Measurements from ENCODE around the gene ITGB1. TPM values are rescaled to one million over a fixed set of nuclear protein-coding genes. Genes with fewer than 3 reads are reported as not detected.
"Not testable (repeated sequence)": the region's sequence is repeated elsewhere in the genome, so short reads cannot be mapped to it uniquely, and the experiment has no call there.

ITGB1 gene
- total RNA-seq, 1 experiment from 2014 or later = 223 TPM

GRCh38 chr10:32980242-32980557, 22.2 kb upstream of the ITGB1 start:
- Histone ChIP-seq H3K56ac (ENCODE audit: insufficient read length, low read depth, low read length) (no peak overlapping the region), H3K4me1 (ENCODE audit: insufficient read depth, low read length) (no peaks in the 10 kb centered on the region)
- TF ChIP-seq, protein P1, sequence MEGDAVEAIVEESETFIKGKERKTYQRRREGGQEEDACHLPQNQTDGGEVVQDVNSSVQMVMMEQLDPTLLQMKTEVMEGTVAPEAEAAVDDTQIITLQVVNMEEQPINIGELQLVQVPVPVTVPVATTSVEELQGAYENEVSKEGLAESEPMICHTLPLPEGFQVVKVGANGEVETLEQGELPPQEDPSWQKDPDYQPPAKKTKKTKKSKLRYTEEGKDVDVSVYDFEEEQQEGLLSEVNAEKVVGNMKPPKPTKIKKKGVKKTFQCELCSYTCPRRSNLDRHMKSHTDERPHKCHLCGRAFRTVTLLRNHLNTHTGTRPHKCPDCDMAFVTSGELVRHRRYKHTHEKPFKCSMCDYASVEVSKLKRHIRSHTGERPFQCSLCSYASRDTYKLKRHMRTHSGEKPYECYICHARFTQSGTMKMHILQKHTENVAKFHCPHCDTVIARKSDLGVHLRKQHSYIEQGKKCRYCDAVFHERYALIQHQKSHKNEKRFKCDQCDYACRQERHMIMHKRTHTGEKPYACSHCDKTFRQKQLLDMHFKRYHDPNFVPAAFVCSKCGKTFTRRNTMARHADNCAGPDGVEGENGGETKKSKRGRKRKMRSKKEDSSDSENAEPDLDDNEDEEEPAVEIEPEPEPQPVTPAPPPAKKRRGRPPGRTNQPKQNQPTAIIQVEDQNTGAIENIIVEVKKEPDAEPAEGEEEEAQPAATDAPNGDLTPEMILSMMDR (conservative IDR thresholded peaks at IDR 0.05) = no peak

GRCh38 chr10:32979719-32980118, 21.7 kb upstream of the ITGB1 start:
- WGBS (ENCODE audit: extremely low coverage, insufficient read length, low lambda C conversion rate) = no CpG with 5 or more reads among the region's 14 CpGs
- not testable (repeated sequence) for H3K79me2 ChIP-seq (ENCODE audit: insufficient read depth, low read length); H3K27ac Mint-ChIP-seq

More at GRCh38 chr10:32980242-32980557, 22.2 kb upstream of the ITGB1 start:
- Histone ChIP-seq H3K79me2 (ENCODE audit: insufficient read depth, low read length) (no peaks in the 10 kb centered on the region), H4K5ac (ENCODE audit: insufficient read length, low read depth, low read length) (no peak overlapping the region), H2BK20ac (ENCODE audit: low read depth, low read length, poor library complexity, severe bottlenecking) (no peak overlapping the region), H3K23me2 (ENCODE audit: insufficient read length, low read depth, low read length, poor library complexity, severe bottlenecking) (no peaks in the 10 kb centered on the region), H3K14ac (ENCODE audit: insufficient read depth, low read length) (peak overlapping the region; percentile 69), H2BK12ac (ENCODE audit: insufficient read length, low read depth, low read length) (no peak overlapping the region), H3K9ac (ENCODE audit: extremely low read depth, insufficient read length, low read length) (peak overlapping the region; percentile 35), H2BK5ac (ENCODE audit: insufficient read length, low read length) (no peak overlapping the region), H2BK120ac (ENCODE audit: low read depth, low read length, poor library complexity, severe bottlenecking) (no peak overlapping the region), H4K91ac (ENCODE audit: insufficient read length, low read depth, low read length) (no peak overlapping the region), H3K23ac (ENCODE audit: insufficient read length, low read depth, low read length) (no peak overlapping the region), H3K9me3 (ENCODE audit: control insufficient read depth, low read depth, low read length) (no peaks in the 10 kb centered on the region), H4K8ac (replicated peaks; ENCODE audit: insufficient read length, low read depth, low read length) (no peak overlapping the region), H2AK5ac (ENCODE audit: insufficient read length, low read length) (no peak overlapping the region), H3K79me1 (ENCODE audit: insufficient read depth, low read depth, low read length, poor library complexity, severe bottlenecking) (no peaks in the 10 kb centered on the region), H4K20me1 (ENCODE audit: control insufficient read depth, insufficient read depth, insufficient read length) (no peaks in the 10 kb centered on the region), H3K27me3 (ENCODE audit: insufficient read depth, low read length) (no peaks in the 10 kb centered on the region), H3K4me2 (ENCODE audit: insufficient read depth, insufficient read length, low read length) (peak overlapping the region; percentile 45), H3K4ac (ENCODE audit: low read depth, low read length) (no peak overlapping the region), H3K27ac (ENCODE audit: insufficient read length, low read depth, low read length) (no peak overlapping the region), H2BK15ac (ENCODE audit: low read depth, low read length) (no peak overlapping the region), H3K18ac (ENCODE audit: insufficient read length, low read depth, low read length) (no peak overlapping the region), H3T11ph (ENCODE audit: low read length) (no peak overlapping the region), H2AFZ (ENCODE audit: low read length) (no peak overlapping the region)
- H3K4me3 Mint-ChIP-seq = peak overlapping the region; percentile 83 to 84
- H3K27ac Mint-ChIP-seq = peak overlapping the region; percentile 47 to 98 (median 58); a peak in 3 of 7 replicates
- WGBS (ENCODE audit: extremely low coverage, insufficient read length, low lambda C conversion rate) = no CpG with 5 or more reads among the region's 6 CpGs
- peaks cover 24 to 29% of the 10 kb centered on the region in 2 experiments for H3K4me1 Mint-ChIP-seq
- H3K27me3 Mint-ChIP-seq (ENCODE audit: low read depth) = no peaks in the 10 kb centered on the region
- no peaks in the 10 kb centered on the region for H3K36me3 Mint-ChIP-seq (ENCODE audit: insufficient read depth in 1 of 3, low read depth in 3 of 3)
- no peak for DNase-seq
- peaks cover 2 to 3% of the 10 kb centered on the region in 2 experiments; a peak in 3 of 5 replicates for H3K9me3 Mint-ChIP-seq

More at GRCh38 chr10:32979719-32980118, 21.7 kb upstream of the ITGB1 start:
- H3K9ac ChIP-seq (ENCODE audit: extremely low read depth, insufficient read length, low read length); DNase-seq; H3K4me1 ChIP-seq (ENCODE audit: insufficient read depth, low read length); H3K27ac ChIP-seq (ENCODE audit: insufficient read length, low read depth, low read length); H3K23ac ChIP-seq (ENCODE audit: insufficient read length, low read depth, low read length); H3K27me3 Mint-ChIP-seq (ENCODE audit: low read depth); H3K27me3 ChIP-seq (ENCODE audit: insufficient read depth, low read length); H3K18ac ChIP-seq (ENCODE audit: insufficient read length, low read depth, low read length); H2BK12ac ChIP-seq (ENCODE audit: insufficient read length, low read depth, low read length); H2AK5ac ChIP-seq (ENCODE audit: insufficient read length, low read length); H3K9me3 ChIP-seq (ENCODE audit: control insufficient read depth, low read depth, low read length); H3K79me1 ChIP-seq (ENCODE audit: insufficient read depth, low read depth, low read length, poor library complexity, severe bottlenecking); H2BK5ac ChIP-seq (ENCODE audit: insufficient read length, low read length); H4K5ac ChIP-seq (ENCODE audit: insufficient read length, low read depth, low read length); H2BK120ac ChIP-seq (ENCODE audit: low read depth, low read length, poor library complexity, severe bottlenecking); H3K23me2 ChIP-seq (ENCODE audit: insufficient read length, low read depth, low read length, poor library complexity, severe bottlenecking); H3K4me2 ChIP-seq (ENCODE audit: insufficient read depth, insufficient read length, low read length); H3K14ac ChIP-seq (ENCODE audit: insufficient read depth, low read length); H3T11ph ChIP-seq (ENCODE audit: low read length); H3K4ac ChIP-seq (ENCODE audit: low read depth, low read length); H3K36me3 Mint-ChIP-seq (ENCODE audit: insufficient read depth in 1 of 3, low read depth in 3 of 3); H4K8ac ChIP-seq (replicated peaks; ENCODE audit: insufficient read length, low read depth, low read length); H4K20me1 ChIP-seq (ENCODE audit: control insufficient read depth, insufficient read depth, insufficient read length); H2BK15ac ChIP-seq (ENCODE audit: low read depth, low read length); H2AFZ ChIP-seq (ENCODE audit: low read length); H2BK20ac ChIP-seq (ENCODE audit: low read depth, low read length, poor library complexity, severe bottlenecking); H3K56ac ChIP-seq (ENCODE audit: insufficient read length, low read depth, low read length); H3K9me3 Mint-ChIP-seq; H4K91ac ChIP-seq (ENCODE audit: insufficient read length, low read depth, low read length): not testable (repeated sequence)
- Mint-ChIP-seq H3K4me3 (peak overlapping the region in 1 of 2 experiments; percentile 44; a peak in 1 of 5 replicates), H3K4me1 (peaks cover 24 to 28% of the 10 kb centered on the region in 2 experiments)

All from H9 (cell line).